GM12874 (cell line): ENCODE data around the gene DCTN1.

Experiments
- CTCF ChIP-seq: IDR thresholded peaks from 2 replicates; pipeline ENCODE4 v1.5.1; 2011; ENCODE audit warnings: low read depth, mild to moderate bottlenecking, control low read depth, low read length, moderate library complexity; ENCODE audit not compliant: insufficient read depth

Gene DCTN1

DNA sequence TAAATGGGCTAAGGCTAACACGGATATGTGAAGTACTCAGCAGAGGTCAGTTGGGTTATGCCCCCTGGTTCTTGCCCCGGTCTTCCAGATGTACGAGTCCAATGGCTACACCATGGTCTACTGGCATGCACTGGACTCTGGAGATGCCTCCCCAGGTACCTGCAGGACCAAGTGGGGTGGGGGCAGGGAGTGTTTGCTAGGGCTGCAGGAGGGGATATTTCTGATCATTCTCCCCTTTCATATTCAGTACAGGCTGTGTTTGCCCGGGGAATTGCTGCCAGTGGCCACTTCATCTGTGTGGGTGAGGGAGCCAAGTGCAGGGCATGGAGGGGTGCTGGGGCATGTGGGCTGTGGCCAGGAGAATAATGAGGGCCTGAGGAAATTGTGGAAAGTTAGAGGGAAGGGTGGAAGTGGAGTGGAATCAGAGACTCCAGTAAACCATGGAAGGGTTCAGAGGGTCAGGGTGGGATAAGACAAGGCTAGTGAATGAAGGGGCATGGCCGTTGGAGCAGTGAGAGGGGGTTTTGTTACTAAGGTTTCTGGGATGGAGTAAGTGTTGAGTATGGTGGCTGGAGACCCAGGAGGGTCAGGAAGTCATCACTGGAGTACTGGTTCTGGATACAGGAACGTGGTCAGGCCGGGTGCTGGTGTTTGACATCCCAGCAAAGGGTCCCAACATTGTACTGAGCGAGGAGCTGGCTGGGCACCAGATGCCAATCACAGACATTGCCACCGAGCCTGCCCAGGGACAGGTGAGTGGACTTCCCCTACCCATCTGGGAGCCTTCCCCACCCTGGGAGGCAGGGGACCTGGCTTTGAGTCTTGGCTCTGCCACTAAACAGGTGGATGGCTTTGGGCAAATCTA is 43.4 kb upstream of the DCTN1 start:
- TF ChIP-seq CTCF = no peak

GRCh38 chr2:74421221-74421870 is 41.2 kb upstream of the DCTN1 start, which contains the start of the genes C2orf81 and WDR54:
Gene C2orf81 (minus strand): TSS chr2:74421619. CDS start chr2:74421560, 59 bp downstream.
Gene WDR54 (plus strand): TSS chr2:74421730. CDS start chr2:74422154, 424 bp downstream.
- TF ChIP-seq CTCF = no peak

DNA sequence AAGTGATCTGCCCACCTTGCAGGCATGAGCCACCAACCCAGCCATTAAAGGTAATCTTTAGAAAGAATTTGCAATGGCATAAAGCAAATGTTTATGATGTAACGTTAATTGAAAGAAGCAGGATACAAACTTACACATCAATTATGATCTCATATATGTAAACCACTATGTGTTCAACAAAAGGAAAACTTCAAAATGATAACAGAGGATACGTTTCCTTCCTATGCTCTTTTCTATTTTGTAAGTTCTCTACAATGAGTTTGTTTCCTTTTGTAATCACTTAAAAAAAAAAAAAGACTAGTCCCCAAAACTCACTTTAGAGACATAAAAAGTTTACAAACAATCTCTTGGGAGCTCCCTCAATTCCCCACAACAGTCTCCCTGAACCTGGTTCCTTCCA is 39.9 kb upstream of the DCTN1 start:
- TF ChIP-seq CTCF = no peak

- TF ChIP-seq CTCF = no peak
Observed at GRCh38 chr2:74419345-74419744, 39.2 kb upstream of the DCTN1 start.

DNA sequence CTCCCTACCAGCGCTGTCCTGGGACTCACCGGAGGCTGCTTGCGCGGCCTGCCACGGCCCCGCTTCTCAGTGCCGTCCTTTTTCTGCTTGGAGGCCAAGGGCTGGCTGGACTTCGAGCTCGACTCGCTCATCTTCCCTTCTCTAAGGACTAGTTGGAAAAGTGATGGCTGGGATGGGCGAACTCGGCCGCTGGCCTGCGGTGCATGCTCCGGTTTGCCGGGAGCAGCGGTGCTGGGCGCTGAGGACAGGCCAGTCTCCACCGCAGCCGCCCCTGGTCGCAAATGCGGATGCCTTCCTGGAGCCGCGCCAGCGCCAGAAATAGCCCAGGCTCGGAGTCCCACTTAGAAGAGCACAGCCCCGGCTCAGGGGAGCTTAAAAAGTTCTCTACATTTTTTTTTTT is 38.2 kb upstream of the DCTN1 start:
- TF ChIP-seq CTCF = no peak

DNA sequence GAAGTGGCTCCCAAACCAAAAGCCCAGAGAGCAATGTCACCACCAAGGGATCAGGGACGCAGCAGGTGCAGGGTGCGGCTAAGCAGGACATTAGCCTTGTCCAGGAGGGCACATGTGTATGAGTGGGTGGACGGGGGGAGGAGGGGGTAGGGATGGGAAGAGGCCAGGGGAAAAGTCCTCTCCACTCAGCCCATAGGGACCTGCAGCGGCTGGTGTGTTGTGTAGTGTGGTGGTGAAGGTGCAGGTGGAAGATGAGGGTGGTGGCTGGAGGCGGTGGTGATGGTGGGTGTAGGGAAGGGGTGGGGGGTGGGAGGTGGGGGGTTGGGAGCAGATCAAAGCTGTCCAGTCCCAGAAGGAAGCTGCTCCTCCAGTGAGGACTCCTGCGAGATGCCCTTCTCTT is 37.7 kb upstream of the DCTN1 start:
- TF ChIP-seq CTCF = no peak

DNA sequence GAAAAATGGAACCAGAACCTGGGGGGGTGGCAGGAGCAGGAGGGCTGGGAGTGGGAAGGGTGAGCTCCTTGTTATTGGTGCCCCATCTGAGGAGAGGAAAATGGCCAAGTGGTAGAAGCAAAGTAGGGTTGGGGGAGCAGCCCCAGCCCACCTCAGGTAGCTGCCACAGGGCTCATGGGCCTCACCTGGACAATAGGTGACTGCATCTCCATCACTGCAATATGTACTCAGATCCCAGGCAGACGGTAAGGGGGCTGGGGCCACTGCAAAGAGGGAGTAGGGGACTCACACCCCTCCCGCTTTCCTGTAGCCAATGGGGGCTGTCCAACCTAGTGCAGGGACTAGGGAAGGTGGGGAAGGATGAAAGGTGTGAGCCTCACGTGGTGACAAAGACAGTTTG is 37.1 kb upstream of the DCTN1 start:
- TF ChIP-seq CTCF = no peak
